ENCODE results near the gene TBC1D22A. TPM values are rescaled to one million over a fixed set of nuclear protein-coding genes. Genes with fewer than 3 reads are reported as not detected.

The TBC1D22A gene
- polyA plus RNA-seq, 1 donor from 2014 or later = 9.3 TPM

GRCh38 chr22:47202819-47203553 lies 440.5 kb downstream of the TBC1D22A start:
- Histone ChIP-seq H3K27me3 (ENCODE audit: insufficient read depth, low read depth, low read length) (no peaks in the 10 kb centered on the region), H3K9me3 (ENCODE audit: low read length) (no peaks in the 10 kb centered on the region), H3F3A (ENCODE audit: insufficient read depth, low read length, poor library complexity, severe bottlenecking) (no peaks in the 10 kb centered on the region), H3K4me2 (ENCODE audit: low read length) (no peak overlapping the region), H2AFZ (ENCODE audit: low read depth, low read length) (no peak overlapping the region), H3K9me2 (ENCODE audit: insufficient read depth, low read length) (no peaks in the 10 kb centered on the region), H3K9ac (ENCODE audit: low read length) (no peak overlapping the region), H3K36me3 (ENCODE audit: insufficient read depth, low read length) (no peaks in the 10 kb centered on the region), H3K79me2 (replicated peaks; ENCODE audit: insufficient read depth, low read length) (no peaks in the 10 kb centered on the region), H4K20me1 (ENCODE audit: insufficient read depth) (no peaks in the 10 kb centered on the region), H3K4me3 (ENCODE audit: low read length) (no peak overlapping the region), H3K27ac (ENCODE audit: low read length) (no peak overlapping the region)
- TF ChIP-seq REST (IDR thresholded peaks at IDR 0.05; ENCODE audit: borderline replicate concordance) = no peak
- no peak for TF ChIP-seq RAD21 (conservative IDR thresholded peaks at IDR 0.05)
- TF ChIP-seq SMC3 (conservative IDR thresholded peaks at IDR 0.05; ENCODE audit: poor library complexity) = no peak
- no peak for TF ChIP-seq TAF1 (IDR thresholded peaks at IDR 0.05; ENCODE audit: low read depth)
- no peak for TF ChIP-seq MXI1 (conservative IDR thresholded peaks at IDR 0.05; ENCODE audit: poor library complexity, severe bottlenecking)
- TF ChIP-seq EP300 (conservative IDR thresholded peaks at IDR 0.05; ENCODE audit: poor library complexity, severe bottlenecking) = no peak
- TF ChIP-seq CTCF (IDR thresholded peaks at IDR 0.05; ENCODE audit: poor library complexity, severe bottlenecking) = no peak
- no peak for TF ChIP-seq EZH2 (IDR thresholded peaks at IDR 0.05; ENCODE audit: borderline replicate concordance, insufficient read depth, low read length, poor library complexity, severe bottlenecking)
- no peak for TF ChIP-seq POLR2AphosphoS5 (IDR thresholded peaks at IDR 0.05)

GRCh38 chr22:47203554-47203991 lies 441.1 kb downstream of the TBC1D22A start:
- Histone ChIP-seq H3K9me3 (ENCODE audit: low read length) (no peaks in the 10 kb centered on the region), H3K4me3 (ENCODE audit: low read length) (no peak overlapping the region), H4K20me1 (ENCODE audit: insufficient read depth) (no peaks in the 10 kb centered on the region), H3F3A (ENCODE audit: insufficient read depth, low read length, poor library complexity, severe bottlenecking) (no peaks in the 10 kb centered on the region), H3K4me2 (ENCODE audit: low read length) (no peak overlapping the region), H3K9ac (ENCODE audit: low read length) (no peak overlapping the region), H3K9me2 (ENCODE audit: insufficient read depth, low read length) (no peaks in the 10 kb centered on the region), H3K27ac (ENCODE audit: low read length) (no peak overlapping the region), H2AFZ (ENCODE audit: low read depth, low read length) (no peak overlapping the region), H3K27me3 (ENCODE audit: insufficient read depth, low read depth, low read length) (no peaks in the 10 kb centered on the region), H3K79me2 (replicated peaks; ENCODE audit: insufficient read depth, low read length) (no peaks in the 10 kb centered on the region), H3K36me3 (ENCODE audit: insufficient read depth, low read length) (no peaks in the 10 kb centered on the region)
- TF ChIP-seq EZH2 (IDR thresholded peaks at IDR 0.05; ENCODE audit: borderline replicate concordance, insufficient read depth, low read length, poor library complexity, severe bottlenecking) = no peak
- TF ChIP-seq CTCF (IDR thresholded peaks at IDR 0.05; ENCODE audit: poor library complexity, severe bottlenecking) = no peak
- no peak for TF ChIP-seq EP300 (conservative IDR thresholded peaks at IDR 0.05; ENCODE audit: poor library complexity, severe bottlenecking)
- TF ChIP-seq POLR2AphosphoS5 (IDR thresholded peaks at IDR 0.05) = no peak
